Mucosa of descending colon (tissue), 3 donors: ENCODE data around the gene UGT1A7. TPM values are rescaled to one million over a fixed set of nuclear protein-coding genes. Genes with fewer than 3 reads are reported as not detected.
"Not testable (repeated sequence)": the region's sequence is repeated elsewhere in the genome, so short reads cannot be mapped to it uniquely, and the experiment has no call there.

Experiments used
- ATAC-seq: fragments of 200-7000 bp; cut with Tn5 transposase; one replicate; pipeline ENCODE4 v1.9.1; 2020; ENCODE audit warnings: mild to moderate bottlenecking, moderate library complexity
- DNase-seq, 3 donors: peaks; one replicate each; pipeline ENCODE4 v3.0.0-alpha.2; 2020
- H3K36me3 ChIP-seq: fragments of 200-600 bp; one replicate; pipeline ENCODE4 v1.8.0; 2021; ENCODE audit warnings: low read depth, mild to moderate bottlenecking
- H3K4me1 ChIP-seq: fragments of 200-600 bp; one replicate; pipeline ENCODE4 v1.8.0; 2021; ENCODE audit warnings: low read depth, mild to moderate bottlenecking
- H3K4me3 ChIP-seq: fragments of 200-600 bp; one replicate; pipeline ENCODE4 v1.8.0; 2021; ENCODE audit warnings: mild to moderate bottlenecking
- H3K9me3 ChIP-seq: fragments of 200-600 bp; one replicate; pipeline ENCODE4 v1.8.0; 2021; ENCODE audit warnings: mild to moderate bottlenecking
- CTCF ChIP-seq: fragments of 200-600 bp; IDR thresholded peaks from one replicate; pipeline ENCODE4 v1.8.0; 2022; ENCODE audit warnings: antibody characterized with exemption, mild to moderate bottlenecking
- intact Hi-C, 2 donors: fragments of 100-400 bp; cut with DNase I in 1 of 2; cut with micrococcal nuclease in 1 of 2; formaldehyde crosslinking; loops; one replicate each; pipeline versions ENCODE4 v1.11.0 to v1.11.1; 2022; cut with DNase I, micrococcal nuclease
- total RNA-seq, 3 donors: library from RNA; stranded (reverse); fragmentation: NEBNext Ultra II Directional in 2 of 3; extraction: Animal tissue kit (Norgen Biotek cat#: 25700) in 2 of 3; gene quantifications; one replicate each; pipeline versions ENCODE4 v1.2.1 to v1.2.4, GENCODE V29; 2021 to 2023
- donor health status: DM: no; HTN: no; CAD: no; lungs with moderate emphysema.
- donor health status: DM: no; HTN: no; CAD: no.
- donor health status: DM: no; HTN: yes; CAD: no.

Gene UGT1A7
- total RNA-seq, 3 donors from 2014 or later: 5.4 to 19.5 (median 5.9) TPM

- intact Hi-C loops: no loop called here
- Histone ChIP-seq H3K9me3 (no peaks in the 10 kb centered on the region), H3K4me1 (no peaks in the 10 kb centered on the region), H3K4me3 (no peak overlapping the region), H3K36me3 (no peaks in the 10 kb centered on the region)
- no peak for DNase-seq
- no peak for TF ChIP-seq CTCF
- ATAC-seq: peak; percentile 54
These were observed 63.5 kb downstream of the UGT1A7 start for GRCh38 chr2:233745073-233745755.

DNA sequence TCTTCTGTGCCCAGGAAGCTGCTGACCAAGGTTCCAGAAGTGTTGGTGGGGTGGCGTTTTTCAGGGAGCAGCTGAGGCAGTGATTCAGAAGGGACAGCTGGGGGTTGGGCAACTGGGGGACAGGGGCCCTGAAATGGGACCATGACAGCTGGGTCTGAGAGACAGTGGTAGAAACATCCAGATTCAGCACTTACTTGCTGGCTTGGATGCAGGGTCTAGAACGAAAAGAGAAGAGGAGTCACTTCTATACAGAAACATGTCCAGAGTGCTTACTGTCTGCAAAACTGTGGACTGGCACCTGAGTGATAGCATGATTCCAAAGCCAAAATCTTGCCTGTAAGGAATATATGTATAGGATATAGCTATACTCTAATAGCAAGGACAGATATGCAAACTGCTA lies 64.1 kb downstream of the UGT1A7 start:
- ATAC-seq, H3K36me3 ChIP-seq, H3K4me3 ChIP-seq: not testable (repeated sequence)

GRCh38 chr2:233746475-233747282 lies 65.0 kb downstream of the UGT1A7 start:
- no peak for ATAC-seq

More for the DNA sequence above, 64.1 kb downstream of the UGT1A7 start:
- intact Hi-C loops, H3K9me3 ChIP-seq, DNase-seq, H3K4me1 ChIP-seq: not testable (repeated sequence)

DNA sequence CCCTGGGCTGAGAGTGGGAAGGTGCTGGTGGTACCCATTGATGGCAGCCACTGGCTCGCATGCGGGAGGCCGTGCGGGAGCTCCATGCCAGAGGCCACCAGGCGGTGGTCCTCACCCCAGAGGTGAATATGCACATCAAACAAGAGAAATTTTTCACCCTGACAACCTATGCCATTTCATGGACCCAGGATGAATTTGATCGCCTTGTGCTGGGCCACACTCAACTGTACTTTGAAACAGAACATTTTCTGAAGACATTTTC lies 65.5 kb downstream of the UGT1A7 start:
- intact Hi-C loops: no loop called here
- TF ChIP-seq CTCF: no peak
- DNase-seq (no peak), ATAC-seq (no peak)
- H3K9me3 ChIP-seq: peaks cover 8% of the 10 kb centered on the region
- H3K4me1 ChIP-seq: no peaks in the 10 kb centered on the region
- no peaks in the 10 kb centered on the region for H3K36me3 ChIP-seq
- H3K4me3 ChIP-seq: no peak overlapping the region

More at GRCh38 chr2:233746475-233747282, 65.0 kb downstream of the UGT1A7 start:
- intact Hi-C loops: no loop called here
- H3K4me1 ChIP-seq: no peaks in the 10 kb centered on the region
- peaks cover 8% of the 10 kb centered on the region for H3K9me3 ChIP-seq
- TF ChIP-seq CTCF: no peak
- no peak for DNase-seq
- H3K36me3 ChIP-seq: no peaks in the 10 kb centered on the region
- no peak overlapping the region for H3K4me3 ChIP-seq

DNA sequence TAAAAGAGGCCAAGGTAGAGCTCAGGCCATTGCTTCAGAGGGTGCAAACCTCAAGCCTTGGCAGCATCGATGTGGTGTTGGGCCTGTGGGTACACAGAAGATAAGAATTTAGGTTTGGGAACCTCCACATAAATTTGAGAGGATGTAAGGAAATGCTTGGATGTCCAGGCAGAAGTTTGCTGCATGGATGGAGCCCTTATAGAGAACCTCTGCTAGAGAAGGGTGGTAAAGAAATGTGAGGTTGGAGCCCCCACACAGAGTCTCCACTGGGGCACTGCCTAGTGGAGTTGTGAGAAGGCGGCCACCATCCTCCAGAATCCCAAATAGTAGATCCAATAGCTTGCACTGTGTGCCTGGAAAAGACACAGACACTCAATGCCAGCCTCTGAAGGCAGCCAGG lies 69.0 kb downstream of the UGT1A7 start:
- H3K4me3 ChIP-seq, intact Hi-C loops, DNase-seq, ATAC-seq, H3K36me3 ChIP-seq, H3K4me1 ChIP-seq, H3K9me3 ChIP-seq: not testable (repeated sequence)

DNA sequence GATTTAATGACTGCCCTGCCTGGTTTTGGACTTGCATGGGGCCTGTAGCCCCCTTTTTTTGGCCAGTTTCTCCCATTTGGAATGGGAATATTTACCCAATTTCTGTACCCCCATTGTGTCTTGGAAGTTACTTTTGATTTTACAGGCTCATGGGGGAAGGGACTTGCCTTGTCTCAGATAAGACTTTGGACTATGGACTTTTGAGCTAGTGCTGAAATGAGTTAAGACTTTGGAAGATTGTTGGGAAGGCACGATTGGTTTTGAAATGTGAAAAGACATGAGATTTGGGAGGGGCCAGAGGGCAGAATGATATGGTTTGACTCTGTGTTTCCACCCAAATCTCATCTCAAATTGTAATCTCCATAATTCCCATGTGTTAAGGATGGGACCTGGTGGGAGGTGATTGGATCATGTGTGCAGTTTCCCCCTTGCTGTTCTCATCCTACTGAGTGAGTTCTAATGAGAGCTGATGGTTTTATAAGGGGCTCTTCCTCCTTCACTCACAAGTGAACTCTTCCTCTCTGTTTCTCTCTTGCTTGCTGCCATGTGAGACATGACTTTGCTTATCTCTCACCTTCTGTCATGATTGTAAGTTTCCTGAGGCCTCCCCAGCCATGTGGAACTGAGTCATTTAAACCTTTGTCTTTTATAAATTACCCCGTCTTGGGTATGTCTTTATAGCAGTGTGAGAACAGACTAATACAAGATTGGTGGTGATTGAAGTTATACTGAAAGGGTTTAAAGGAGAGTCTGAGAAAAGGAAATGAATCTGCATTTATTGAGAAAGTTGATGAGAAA lies 69.7 kb downstream of the UGT1A7 start:
- H3K4me1 ChIP-seq, H3K9me3 ChIP-seq, DNase-seq, H3K36me3 ChIP-seq, intact Hi-C loops, H3K4me3 ChIP-seq: not testable (repeated sequence)
- peak; percentile 65 for ATAC-seq
